ENCODE results near the gene TAF4.
A peak's percentile ranks its signal among the peaks of the same experiment; 100 is the strongest.

TAF4 gene

DNA sequence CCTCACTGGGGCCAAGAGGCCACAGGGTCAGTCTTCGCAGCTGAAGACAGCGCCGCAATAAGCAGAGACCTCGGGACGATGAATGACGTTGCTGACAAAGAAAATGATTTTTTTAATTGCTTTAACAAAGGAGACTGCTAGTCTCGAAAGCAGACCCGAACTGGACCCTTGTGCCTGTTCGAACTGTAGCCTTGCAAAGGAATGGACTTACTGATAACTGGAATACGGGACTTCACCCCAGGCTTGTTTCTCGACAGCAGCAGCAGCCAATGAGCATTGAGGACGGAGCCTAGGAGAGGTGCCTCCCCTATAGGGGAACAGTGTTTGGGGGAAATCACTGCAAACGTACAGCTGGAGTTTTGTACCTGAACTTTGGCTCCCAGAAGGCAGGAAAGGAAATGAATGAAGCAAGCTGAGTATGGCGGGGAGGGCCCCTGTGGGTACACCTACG, 1.3 kb upstream of the TAF4 start:
- no peak for DNase-seq (ENCODE audit: insufficient read length, low spot score)
- FAIRE-seq: no peak

DNA sequence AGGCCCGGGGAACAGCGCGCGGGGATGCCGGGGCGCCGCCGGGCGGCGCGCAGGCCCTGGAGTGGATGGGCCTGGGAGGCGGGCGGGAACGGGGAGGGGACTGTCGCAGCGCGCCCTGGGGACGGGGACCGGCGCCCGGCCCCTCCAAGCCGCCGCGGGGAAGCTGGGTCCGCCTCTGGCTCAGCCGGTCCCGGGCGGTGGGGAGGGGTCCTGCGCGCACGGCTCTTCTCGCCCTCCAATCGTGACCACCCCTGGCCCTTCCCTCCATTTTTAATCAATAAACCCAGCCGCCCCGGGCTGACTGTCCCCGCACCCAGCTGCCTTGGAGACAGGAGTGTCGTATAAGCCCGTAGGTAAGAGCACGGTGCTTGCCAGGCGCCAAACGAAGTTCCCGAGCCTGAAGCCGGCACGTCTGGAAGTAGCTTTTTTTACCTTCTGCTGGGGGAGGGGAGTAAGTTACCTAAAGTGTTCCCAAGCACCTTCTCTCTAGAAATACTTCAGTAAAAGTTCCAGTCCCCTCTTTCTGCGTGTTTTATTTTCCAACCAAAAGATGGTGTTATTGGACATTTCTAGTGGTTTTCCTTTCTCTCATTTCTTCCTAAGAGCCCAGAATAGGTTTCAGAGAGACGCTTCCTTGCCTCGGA, 780 bp upstream of the TAF4 start:
- TF ChIP-seq POLR2A (IDR thresholded peaks at IDR 0.05; ENCODE audit: low read depth, low read length): no peak
- DNase-seq (ENCODE audit: insufficient read length, low spot score) (peak; percentile 35), FAIRE-seq (no peak)

More for the DNA sequence above, 1.3 kb upstream of the TAF4 start:
- TF ChIP-seq POLR2A (IDR thresholded peaks at IDR 0.05; ENCODE audit: low read depth, low read length): no peak

DNA sequence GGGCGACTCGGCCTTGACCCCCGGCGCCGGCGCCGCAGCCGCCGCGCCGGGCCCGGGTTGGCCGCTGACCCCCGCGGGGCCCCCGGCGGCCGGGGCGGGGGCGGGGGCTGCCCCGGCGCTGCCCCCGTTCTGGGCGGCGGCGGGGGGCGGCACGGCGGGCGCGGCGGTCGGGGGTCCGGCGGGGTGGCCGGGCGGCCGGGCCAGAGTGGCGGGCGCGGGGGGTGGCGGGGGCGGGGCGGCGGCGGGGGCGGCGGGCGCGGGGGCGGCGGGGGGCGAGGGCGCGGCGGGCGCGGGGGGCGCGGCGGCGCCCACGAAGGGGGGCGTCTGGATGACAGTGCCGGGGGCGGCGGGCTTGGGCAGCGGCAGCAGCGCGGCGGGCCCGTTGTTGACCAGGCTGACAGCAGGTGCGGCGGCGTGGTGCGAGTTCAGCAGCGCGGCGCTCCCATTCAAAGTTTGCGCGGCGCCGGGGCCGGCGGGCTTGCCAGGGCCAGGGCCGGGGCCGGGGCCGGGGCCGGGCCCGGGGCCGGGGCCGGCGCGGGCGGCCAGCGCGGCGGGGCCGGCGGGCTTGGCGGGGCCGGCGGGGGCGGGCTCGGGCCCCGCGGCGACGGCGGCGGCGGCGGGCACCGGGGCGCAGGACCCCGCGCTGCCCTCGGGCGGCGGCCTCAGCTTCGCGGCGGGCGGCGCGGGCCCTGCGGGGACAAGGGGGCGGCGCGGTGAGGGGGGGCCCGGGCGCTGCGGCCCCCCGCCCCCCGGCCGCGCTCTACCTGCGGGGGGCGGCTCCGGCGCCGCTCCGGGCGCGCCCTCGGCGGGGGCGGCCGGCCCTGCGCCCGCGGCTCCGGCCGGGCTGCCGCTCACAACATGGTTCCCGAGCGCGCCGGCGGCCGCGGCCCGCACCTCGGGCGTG, 659 bp downstream of the TAF4 start:
- TF ChIP-seq POLR2A (IDR thresholded peaks at IDR 0.05; ENCODE audit: low read depth, low read length): no peak
- DNase-seq (ENCODE audit: insufficient read length, low spot score) (peak; percentile 36), FAIRE-seq (no peak)

DNA sequence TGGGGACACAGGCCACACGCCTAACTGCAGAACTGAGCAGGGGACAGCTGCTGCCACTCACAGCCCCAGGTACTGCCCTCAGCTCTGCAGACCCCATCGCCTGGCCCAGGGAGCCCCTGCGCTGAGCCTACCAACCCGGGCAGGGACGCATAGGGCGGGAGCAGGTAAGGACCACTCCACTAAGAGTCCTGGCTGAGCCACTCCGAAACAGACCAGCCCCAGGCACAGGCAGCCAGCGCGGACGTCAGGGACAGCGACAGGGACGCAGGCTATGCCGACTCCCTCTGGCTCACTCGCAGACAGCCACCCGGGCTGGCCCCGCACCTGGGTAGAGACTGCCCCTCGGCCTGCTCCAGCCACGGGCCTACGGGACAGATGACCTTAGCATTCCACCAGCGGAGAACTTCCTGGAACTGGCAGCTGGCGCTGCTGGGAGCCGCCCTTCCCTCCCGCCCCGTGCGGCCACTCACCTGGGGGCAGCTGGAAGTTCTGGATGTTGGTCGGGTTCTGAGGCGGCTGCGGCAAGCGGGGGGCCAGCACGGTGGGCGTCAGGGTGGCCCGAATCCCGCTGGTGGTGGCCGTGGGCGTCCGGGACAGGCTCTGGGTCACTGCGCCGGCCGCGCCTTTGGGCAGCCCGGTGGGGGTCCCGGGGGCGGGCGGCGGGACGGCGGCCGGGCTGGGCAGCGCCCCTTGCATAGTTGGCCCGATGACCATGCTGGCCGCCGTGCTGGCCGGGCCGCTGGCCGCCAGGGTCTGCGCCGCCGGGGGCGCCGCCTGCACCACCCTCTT, 1.5 kb downstream of the TAF4 start:
- no peak for TF ChIP-seq POLR2A (IDR thresholded peaks at IDR 0.05; ENCODE audit: low read depth, low read length)
- DNase-seq (ENCODE audit: insufficient read length, low spot score) (no peak), FAIRE-seq (no peak)

DNA sequence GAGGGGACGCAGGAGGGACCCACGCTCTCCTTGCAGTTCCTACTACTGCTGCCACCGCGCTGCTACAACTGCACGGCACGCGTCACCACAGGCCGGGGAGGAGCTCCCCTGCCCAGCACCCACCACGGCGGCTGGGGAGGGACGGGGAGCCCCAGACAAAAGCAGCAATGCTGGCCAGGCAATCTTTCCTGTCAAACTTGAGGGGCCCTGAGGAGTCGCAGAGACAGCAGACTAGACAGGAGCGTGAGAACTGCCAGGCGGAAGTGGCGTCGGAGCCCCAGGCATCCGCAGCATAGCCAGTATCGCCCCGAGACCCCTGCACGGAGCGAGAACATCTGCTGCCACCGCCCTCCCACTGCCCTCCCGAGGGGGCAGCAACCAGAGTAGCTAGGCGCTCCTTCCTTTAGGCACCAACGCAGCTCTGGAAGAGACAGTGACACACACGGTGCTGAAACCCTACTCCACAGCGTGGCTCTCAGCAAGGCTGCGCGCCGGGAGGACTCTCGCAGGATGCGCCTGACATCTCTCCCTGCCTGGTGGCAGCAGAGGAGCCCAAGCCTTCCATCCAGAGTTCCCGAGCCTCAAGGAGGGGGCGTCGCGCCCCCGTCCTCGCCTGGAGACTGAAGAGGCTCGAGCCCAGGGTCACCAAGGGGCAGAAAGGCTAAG, 2.2 kb downstream of the TAF4 start:
- TF ChIP-seq POLR2A (IDR thresholded peaks at IDR 0.05; ENCODE audit: low read depth, low read length): no peak
- FAIRE-seq (no peak), DNase-seq (ENCODE audit: insufficient read length, low spot score) (no peak)

DNA sequence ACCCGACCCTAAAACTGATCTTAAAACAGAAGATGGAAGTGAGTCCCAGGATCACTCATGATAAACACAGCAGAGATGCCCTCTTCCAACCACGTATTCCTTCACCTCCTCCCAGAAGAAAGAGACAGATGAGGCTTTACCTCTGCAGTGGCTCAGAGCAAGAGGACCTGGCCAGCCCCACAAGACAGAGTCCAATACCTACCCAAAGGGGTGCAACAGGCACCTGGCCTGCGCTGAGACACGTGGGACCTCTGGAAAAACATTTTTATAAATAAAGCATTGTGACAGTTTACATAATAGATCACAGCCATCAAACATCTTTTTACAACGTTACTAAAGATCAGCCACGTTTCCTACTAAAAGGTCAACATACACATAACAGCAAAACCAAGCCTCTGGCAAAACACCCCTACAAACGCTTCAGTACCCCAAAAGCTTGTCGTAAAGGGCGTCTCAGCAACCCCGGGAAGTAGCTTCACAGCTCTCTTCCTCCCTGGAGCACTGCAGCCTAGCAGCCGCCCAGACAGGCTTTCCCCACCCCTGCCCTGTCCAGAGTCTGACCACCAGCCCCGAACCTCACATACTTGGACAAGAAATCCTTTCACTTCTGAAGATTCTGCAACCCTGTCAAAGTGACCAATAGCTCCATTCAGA, 2.9 kb downstream of the TAF4 start:
- TF ChIP-seq POLR2A (IDR thresholded peaks at IDR 0.05; ENCODE audit: low read depth, low read length): no peak
- DNase-seq (ENCODE audit: insufficient read length, low spot score) (no peak), FAIRE-seq (no peak)

DNA sequence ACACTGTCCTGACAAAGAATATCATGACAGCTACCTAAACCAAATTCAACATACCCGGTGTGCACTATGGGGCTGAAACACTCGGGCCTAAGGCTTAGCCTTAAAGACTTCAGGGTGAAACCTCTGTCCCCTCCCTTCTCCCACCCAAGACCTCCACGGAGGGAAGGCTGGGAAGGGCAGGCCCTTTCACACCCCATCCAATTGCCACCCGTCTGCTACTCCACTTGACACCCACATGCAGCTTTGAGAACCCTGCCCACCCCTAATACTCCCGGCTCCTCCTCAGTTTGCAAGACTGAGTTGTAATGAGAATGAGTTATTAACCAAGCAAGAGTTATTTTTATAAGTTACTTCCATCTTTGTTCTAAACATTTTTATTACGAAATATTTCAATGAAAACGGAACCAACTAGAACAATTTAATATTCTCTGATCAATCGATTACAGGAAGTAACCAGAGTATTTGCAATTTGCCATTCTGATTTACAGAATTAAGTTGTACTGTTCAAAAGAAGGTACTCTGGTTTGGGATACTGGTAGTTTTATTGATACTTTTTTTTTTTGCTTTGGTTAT, 3.7 kb downstream of the TAF4 start:
- FAIRE-seq: no peak
- no peak for DNase-seq (ENCODE audit: insufficient read length, low spot score)
- TF ChIP-seq POLR2A (IDR thresholded peaks at IDR 0.05; ENCODE audit: low read depth, low read length): no peak

DNA sequence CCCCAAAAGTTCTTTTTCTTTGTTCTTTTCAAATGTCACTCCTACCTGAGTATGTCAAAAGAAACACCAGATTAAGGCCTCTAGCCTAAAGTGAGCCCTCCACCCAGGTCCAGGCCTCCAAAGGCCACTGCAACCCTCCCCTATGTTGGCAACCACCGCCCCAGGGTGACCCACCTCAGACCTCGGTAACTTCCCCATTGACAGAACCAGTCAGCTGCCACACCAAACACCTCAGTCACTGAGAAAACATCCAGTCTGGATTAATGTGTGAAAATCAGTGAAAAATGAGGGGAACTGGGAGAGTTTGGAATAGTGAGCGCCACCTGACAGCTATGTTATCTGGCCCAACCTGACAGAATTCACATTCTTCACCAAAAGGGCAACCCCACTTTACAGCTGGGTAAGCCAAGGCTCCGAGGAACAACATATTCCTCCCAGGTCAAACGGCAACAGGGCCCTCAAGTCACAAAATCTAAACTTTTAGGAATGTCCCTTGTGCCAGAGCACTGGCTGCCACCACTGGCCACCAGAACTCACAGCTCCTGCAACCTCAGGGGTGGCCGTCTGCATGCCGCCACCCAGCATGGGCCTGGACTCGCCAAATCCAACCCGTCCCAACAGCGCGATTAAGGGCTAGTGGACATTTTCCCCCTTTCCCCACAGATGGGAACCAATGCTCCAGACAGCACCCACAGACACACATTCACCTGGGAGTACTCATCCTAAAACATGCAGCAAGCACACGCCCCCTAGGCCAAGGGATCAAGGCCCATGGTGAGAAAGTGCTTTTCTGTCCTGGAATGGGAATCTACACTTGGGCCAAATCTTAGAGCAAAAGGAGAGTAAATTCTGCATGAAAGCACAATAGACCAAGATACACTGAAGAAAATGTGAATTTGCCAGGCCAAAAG, 4.8 kb downstream of the TAF4 start:
- FAIRE-seq (no peak), DNase-seq (ENCODE audit: insufficient read length, low spot score) (no peak)
- TF ChIP-seq POLR2A (IDR thresholded peaks at IDR 0.05; ENCODE audit: low read depth, low read length): no peak

DNA sequence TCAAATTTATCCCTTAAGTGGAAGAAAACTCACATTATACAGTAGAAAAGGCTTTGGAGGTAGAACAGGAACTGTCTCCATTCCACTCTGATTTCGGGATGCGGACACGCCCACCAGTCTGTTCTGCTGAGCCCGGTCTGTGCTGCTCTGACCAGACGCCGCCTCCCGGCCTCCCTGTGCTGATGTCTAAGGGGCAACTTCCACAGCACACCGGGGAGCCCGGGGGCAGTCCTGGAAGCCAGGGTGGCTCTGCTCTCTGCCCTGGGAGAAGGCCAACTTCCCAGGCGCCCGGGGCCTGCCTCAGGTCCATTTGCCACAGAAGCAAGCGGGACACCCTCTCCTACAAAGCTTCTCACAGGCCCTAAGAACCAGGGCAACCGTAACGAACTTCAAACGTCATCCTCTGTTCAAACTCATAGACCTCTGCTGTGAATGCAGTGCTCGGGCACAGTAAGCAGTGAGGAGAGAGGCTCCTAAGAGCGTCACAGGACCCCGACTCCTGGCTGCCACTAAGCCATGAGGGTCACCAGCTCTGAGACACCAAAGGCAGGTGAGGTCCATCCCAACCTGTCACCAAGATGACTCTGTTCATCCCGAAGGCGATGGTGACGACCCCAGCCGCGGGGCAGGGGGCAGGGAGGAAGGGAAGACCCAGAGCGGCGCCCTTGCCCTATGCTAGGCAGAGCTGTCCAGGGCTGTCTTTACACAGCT, 5.6 kb downstream of the TAF4 start:
- no peak for FAIRE-seq
- no peak for TF ChIP-seq POLR2A (IDR thresholded peaks at IDR 0.05; ENCODE audit: low read depth, low read length)
- no peak for DNase-seq (ENCODE audit: insufficient read length, low spot score)

DNA sequence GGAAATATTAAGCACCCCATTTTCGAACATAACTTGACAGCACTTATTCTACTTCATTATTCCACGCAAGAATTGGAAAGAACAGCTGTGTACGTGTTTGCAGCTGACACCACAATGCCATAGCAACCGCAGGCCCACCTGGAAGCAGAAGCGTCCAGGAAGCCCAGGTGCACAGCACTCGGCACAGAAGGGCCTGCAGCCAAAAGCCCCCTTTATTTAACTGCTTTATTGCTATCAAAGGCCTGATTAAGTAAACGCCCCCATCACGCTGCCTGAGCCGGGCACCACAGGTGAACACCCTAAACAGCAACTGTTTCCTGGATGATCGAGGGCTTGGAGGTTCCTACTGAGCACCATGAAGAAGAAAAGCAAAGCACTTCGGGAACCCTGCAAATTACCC, 6.3 kb downstream of the TAF4 start:
- FAIRE-seq (no peak), DNase-seq (ENCODE audit: insufficient read length, low spot score) (no peak)
- TF ChIP-seq POLR2A (IDR thresholded peaks at IDR 0.05; ENCODE audit: low read depth, low read length): no peak

DNA sequence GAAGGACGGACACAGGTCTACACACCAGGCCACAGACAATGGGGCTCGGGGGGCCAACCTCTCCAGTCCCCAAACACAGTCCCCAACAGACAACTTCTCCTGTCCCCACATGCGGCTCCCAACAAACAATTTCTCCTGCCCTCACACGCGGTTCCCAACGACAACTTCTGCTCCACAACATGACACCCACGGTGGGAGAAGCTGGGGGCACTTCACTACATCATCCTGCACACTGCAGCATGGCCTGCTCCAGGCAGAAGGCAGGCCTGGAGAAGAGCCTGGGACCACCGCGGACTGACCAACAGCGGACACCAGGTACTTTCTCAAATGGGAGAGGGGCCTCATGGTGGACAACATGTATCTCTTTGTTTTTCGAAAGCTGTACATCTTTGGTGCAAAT, 6.7 kb downstream of the TAF4 start:
- no peak for TF ChIP-seq POLR2A (IDR thresholded peaks at IDR 0.05; ENCODE audit: low read depth, low read length)
- FAIRE-seq (no peak), DNase-seq (ENCODE audit: insufficient read length, low spot score) (no peak)
